Spleen (tissue), 11 donors: ENCODE measurements around the gene TSKU. TPM values are rescaled to one million over a fixed set of nuclear protein-coding genes. Genes with fewer than 3 reads are reported as not detected.
"Not testable (repeated sequence)": the region's sequence is repeated elsewhere in the genome, so short reads cannot be mapped to it uniquely, and the experiment has no call there.

ENCODE experiments used
- DNase-seq: peaks from one replicate; pipeline ENCODE4 v3.0.0-alpha.2; 2020
- H3K27ac ChIP-seq, 8 donors: fragments of 200-600 bp; sonication (generic) in 7 of 8; 1 replicate in 4 of 8; 2 replicates in 4 of 8; pipeline versions ENCODE4 v1.5.0 to v1.8.0; 2016 to 2021; ENCODE audit warnings: inconsistent platforms in 4 of 8, mild to moderate bottlenecking in 4 of 8, moderate library complexity in 1 of 8
- H3K27me3 ChIP-seq, 7 donors: fragments of 200-600 bp; sonication (generic) in 6 of 7; replicated peaks in 1 of 7; 1 replicate in 4 of 7; 2 replicates in 3 of 7; pipeline versions ENCODE4 v1.5.0 to v1.8.0; 2016 to 2021; ENCODE audit warnings: inconsistent platforms in 3 of 7, mild to moderate bottlenecking in 1 of 7
- H3K36me3 ChIP-seq, 6 donors: fragments of 200-600 bp; sonication (generic) in 5 of 6; 1 replicate in 4 of 6; 2 replicates in 2 of 6; pipeline versions ENCODE4 v1.5.0 to v1.8.0; 2016 to 2021; ENCODE audit warnings: inconsistent platforms in 2 of 6
- H3K4me1 ChIP-seq, 6 donors: fragments of 200-600 bp; sonication (generic) in 5 of 6; 1 replicate in 3 of 6; 2 replicates in 3 of 6; pipeline versions ENCODE4 v1.5.0 to v1.8.0; 2016 to 2021; ENCODE audit warnings: inconsistent platforms in 3 of 6
- H3K4me3 ChIP-seq, 8 donors: fragments of 200-600 bp; sonication (generic) in 7 of 8; 1 replicate in 4 of 8; 2 replicates in 4 of 8; pipeline versions ENCODE4 v1.5.0 to v1.8.0; 2016 to 2021; ENCODE audit warnings: inconsistent platforms in 4 of 8, mild to moderate bottlenecking in 4 of 8, moderate library complexity in 2 of 8
- H3K9me3 ChIP-seq, 8 donors: fragments of 200-600 bp; sonication (generic) in 7 of 8; 1 replicate in 4 of 8; 2 replicates in 4 of 8; pipeline versions ENCODE4 v1.5.0 to v1.8.0; 2016 to 2021; ENCODE audit warnings: inconsistent platforms in 4 of 8
- POLR2A ChIP-seq, 3 donors: fragments of 450-650 bp; IDR thresholded peaks; one replicate each; pipeline ENCODE4 v1.5.1; 2017; ENCODE audit warnings: antibody characterized with exemption in 3 of 3, mild to moderate bottlenecking in 1 of 3
- POLR2AphosphoS5 ChIP-seq, 3 donors: sonication (generic); formaldehyde crosslinking; IDR thresholded peaks; one replicate each; pipeline ENCODE4 v1.5.1; 2017; ENCODE audit warnings: antibody characterized with exemption in 3 of 3
- WGBS, 5 donors: extraction: QIAGEN DNeasy Blood & Tissue Kit in 3 of 5; methylation state at CpG; one replicate each; pipeline versions ENCODE4 v1.1.5 to v1.1.7; 2013 to 2018; 5-methylcytosine and 5-hydroxymethylcytosine counted together
- intact Hi-C: fragments of 100-400 bp; cut with DNase I; formaldehyde crosslinking; loops from one replicate; pipeline ENCODE4 v1.15.0; 2023; ENCODE audit warnings: low total_unique reads
- polyA plus RNA-seq, 3 donors: library from polyadenylated mRNA; stranded (reverse); fragments of 200-250 nt; gene quantifications; one replicate each; pipeline ENCODE4 v1.2.1, GENCODE V29; 2013
- total RNA-seq, 7 donors: library from RNA; depleted of rRNA in 3 of 7; stranded (reverse); fragments of >200 nt in 3 of 7; fragmentation: NEBNext Ultra II Directional in 4 of 7; extraction: Animal tissue kit (Norgen Biotek cat#: 25700) in 4 of 7; gene quantifications; one replicate each; pipeline versions ENCODE4 v1.1.0 to v1.2.1, GENCODE V29; 2016 to 2021
- TF ChIP-seq, protein P1 (sequence below), 11 experiments: fragments of 200-600 bp in 7 of 11; fragments of 450-650 bp in 4 of 11; sonication (generic) in 4 of 11; IDR thresholded peaks in 8 of 11; conservative IDR thresholded peaks in 3 of 11; 1 replicate in 7 of 11; 2 replicates in 4 of 11; pipeline versions ENCODE4 v1.4.0 to v1.8.0; 2016 to 2021; ENCODE audit warnings: antibody characterized with exemption in 11 of 11, inconsistent platforms in 4 of 11, mild to moderate bottlenecking in 1 of 11
- donor health status: healthy with polysubstance abuse.
- donor health status: DM: no; HTN: no; CAD: no; lungs with moderate emphysema.
- donor health status: DM: no; HTN: no; CAD: no.
- donor health status: Bipolar disorder and iron deficiency.
- donor health status: healthy.
- donor health status: DM: no; HTN: no; CAD: no.
- donor health status: DM: yes; HTN: yes; CAD: no.

TSKU gene
- total and polyA plus RNA-seq, 10 donors, result 1.1 to 18.6 (median 11.4) TPM

DNA sequence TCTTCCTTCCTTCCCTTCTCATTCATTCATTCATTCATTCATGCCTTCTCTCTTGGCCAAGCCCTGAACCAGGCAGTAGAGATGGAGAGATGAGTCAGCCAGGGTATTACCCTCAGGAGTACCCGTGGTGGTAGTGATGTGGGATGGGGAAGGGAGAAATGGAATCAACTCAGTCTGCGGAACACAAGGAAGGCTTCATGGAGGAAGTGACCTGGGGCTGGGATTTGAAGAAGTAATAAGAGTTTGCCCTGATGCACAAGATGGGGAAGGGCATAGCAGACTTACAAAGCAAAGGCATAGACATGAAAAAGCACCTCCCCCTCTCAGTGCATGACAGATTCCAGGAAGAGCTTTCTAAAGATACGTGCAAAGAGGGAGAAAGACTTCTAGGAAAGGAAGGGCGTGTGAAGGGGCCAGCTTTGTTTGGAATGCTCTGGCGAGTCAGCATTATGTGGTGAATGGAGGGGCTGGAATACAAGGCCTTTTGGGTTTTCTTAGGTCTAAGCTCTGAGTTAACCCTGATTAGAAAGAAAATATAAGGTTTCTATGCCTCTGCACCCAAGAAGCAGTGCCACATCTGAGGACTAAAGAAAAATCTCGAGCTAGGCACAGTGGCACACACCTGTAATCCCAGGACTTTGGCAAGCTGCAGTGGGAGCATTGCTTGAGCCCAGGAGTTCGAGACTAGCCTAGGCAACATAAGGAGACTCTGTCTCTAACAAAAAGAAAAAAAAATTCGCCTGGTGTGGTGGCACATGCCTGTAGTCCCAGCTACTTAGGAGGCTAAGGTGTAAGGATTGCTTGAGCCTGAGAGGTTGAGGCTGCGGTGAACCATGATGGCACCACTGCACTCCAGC, 41.2 kb downstream of the TSKU start:
- WGBS, 5 donors, result 56 to 78% (median 64%) methylated on average over 9 of the region's 9 CpGs
- Histone ChIP-seq H3K9me3 (no peaks in the 10 kb centered on the region), H3K27me3 (no peaks in the 10 kb centered on the region), H3K4me1 (peaks cover 0 to 48% (median 27%) of the 10 kb centered on the region in 6 donors), H3K27ac (peak overlapping the region; percentile 55 to 84 (median 75)), H3K36me3 (no peaks in the 10 kb centered on the region), H3K4me3 (no peak overlapping the region)
- intact Hi-C loops, result no loop called here
- TF ChIP-seq POLR2A (IDR thresholded peaks at IDR 0.05) (no peak), POLR2AphosphoS5 (IDR thresholded peaks at IDR 0.05) (peak in 1 of 3 donors; percentile 57)
- TF ChIP-seq, protein P1, sequence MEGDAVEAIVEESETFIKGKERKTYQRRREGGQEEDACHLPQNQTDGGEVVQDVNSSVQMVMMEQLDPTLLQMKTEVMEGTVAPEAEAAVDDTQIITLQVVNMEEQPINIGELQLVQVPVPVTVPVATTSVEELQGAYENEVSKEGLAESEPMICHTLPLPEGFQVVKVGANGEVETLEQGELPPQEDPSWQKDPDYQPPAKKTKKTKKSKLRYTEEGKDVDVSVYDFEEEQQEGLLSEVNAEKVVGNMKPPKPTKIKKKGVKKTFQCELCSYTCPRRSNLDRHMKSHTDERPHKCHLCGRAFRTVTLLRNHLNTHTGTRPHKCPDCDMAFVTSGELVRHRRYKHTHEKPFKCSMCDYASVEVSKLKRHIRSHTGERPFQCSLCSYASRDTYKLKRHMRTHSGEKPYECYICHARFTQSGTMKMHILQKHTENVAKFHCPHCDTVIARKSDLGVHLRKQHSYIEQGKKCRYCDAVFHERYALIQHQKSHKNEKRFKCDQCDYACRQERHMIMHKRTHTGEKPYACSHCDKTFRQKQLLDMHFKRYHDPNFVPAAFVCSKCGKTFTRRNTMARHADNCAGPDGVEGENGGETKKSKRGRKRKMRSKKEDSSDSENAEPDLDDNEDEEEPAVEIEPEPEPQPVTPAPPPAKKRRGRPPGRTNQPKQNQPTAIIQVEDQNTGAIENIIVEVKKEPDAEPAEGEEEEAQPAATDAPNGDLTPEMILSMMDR (IDR thresholded peaks at IDR 0.05 in 8 of 11, conservative IDR thresholded peaks at IDR 0.05 in 3 of 11), result no peak
- DNase-seq, result no peak

DNA sequence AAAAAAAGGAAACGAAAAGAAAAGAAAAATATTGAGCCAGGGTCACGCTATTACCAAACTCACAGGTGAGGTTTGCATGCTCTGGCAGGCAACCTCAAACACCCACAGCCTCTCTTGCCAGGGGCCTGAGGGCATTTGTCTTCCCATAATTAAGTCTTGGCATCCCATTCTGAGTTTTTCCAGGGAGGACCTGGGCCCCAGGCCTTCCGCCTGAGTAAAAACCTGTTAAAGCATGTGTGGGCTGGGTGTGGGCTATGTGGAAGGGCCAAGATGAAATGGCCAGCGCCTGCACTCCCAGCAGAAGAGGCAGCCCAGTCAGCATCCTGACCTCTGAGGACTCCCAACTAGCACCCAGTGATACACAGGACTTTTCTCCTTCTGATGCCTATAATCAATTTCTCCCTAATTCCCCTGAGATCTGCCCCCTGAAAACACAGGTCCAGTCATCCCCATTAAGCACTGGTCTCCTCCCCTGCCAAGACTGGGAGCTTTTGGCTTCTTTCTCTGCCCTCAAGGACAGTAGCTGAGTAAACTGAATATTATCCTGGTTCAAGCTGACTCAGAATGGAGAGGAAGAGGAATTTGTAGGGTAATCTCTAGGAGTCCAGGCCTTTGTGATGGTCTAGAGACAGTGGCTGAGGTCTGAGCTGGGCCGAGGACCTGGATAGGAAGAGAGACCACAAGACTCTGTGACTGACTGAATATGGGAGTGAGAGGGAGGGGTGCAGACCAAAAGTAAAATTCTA, 42.0 kb downstream of the TSKU start:
- Histone ChIP-seq H3K4me1 (peaks cover 0 to 42% (median 25%) of the 10 kb centered on the region in 6 donors), H3K9me3 (no peaks in the 10 kb centered on the region), H3K36me3 (no peaks in the 10 kb centered on the region), H3K27ac (peak overlapping the region in 5 of 8 donors; percentile 34 to 84 (median 75)), H3K27me3 (no peaks in the 10 kb centered on the region), H3K4me3 (no peak overlapping the region)
- intact Hi-C loops, result no loop called here
- no peak for DNase-seq
- no peak for TF ChIP-seq POLR2A (IDR thresholded peaks at IDR 0.05)
- TF ChIP-seq POLR2AphosphoS5 (IDR thresholded peaks at IDR 0.05), result no peak
- TF ChIP-seq, protein P1 (IDR thresholded peaks at IDR 0.05 in 8 of 11, conservative IDR thresholded peaks at IDR 0.05 in 3 of 11), result no peak
- WGBS, 5 donors, result 67 to 86% (median 80%) methylated on average over 5 of the region's 5 CpGs

DNA sequence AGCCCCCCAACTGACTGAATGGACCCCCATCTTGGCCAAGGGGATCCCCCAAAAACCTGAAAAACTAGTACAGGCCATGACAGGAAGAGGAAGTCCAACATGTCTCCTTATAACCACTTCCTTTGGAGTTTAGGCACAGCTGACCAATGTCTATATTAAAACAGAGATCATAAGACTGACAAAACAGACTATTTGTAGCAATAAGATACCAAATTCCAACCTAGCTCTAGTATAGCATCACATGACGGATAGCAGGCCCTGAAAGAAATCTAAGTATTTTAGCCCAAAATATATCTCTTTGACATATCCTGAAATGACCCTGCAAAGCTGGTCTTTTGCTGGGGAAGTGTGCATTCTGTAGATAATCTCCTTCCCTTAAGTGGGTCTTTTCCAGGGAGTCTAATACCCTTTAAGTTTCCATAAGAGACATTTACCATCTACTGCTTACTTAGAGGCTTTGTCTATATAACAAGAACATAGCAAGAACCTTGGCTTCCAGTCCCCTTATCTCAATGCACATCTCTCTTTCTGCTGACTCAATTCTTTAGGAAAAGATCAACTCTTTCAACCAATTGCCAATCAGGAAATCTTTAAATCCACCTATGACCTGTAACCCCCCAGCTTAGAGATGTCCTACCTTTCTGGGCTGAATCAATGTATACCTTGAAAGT, 42.7 kb downstream of the TSKU start:
- intact Hi-C loops, result no loop called here
- Histone ChIP-seq H3K4me1 (peaks cover 0 to 38% (median 23%) of the 10 kb centered on the region in 6 donors), H3K27me3 (no peaks in the 10 kb centered on the region), H3K4me3 (no peak overlapping the region), H3K36me3 (no peaks in the 10 kb centered on the region), H3K27ac (peak overlapping the region in 4 of 8 donors; percentile 34 to 84 (median 74)), H3K9me3 (no peaks in the 10 kb centered on the region)
- 61 to 72% (median 68%) methylated on average over 1 of the region's 1 CpG for WGBS, 5 donors
- DNase-seq, result no peak
- TF ChIP-seq, protein P1 (IDR thresholded peaks at IDR 0.05 in 8 of 11, conservative IDR thresholded peaks at IDR 0.05 in 3 of 11), result no peak
- TF ChIP-seq POLR2AphosphoS5 (IDR thresholded peaks at IDR 0.05), result no peak
- no peak for TF ChIP-seq POLR2A (IDR thresholded peaks at IDR 0.05)

DNA sequence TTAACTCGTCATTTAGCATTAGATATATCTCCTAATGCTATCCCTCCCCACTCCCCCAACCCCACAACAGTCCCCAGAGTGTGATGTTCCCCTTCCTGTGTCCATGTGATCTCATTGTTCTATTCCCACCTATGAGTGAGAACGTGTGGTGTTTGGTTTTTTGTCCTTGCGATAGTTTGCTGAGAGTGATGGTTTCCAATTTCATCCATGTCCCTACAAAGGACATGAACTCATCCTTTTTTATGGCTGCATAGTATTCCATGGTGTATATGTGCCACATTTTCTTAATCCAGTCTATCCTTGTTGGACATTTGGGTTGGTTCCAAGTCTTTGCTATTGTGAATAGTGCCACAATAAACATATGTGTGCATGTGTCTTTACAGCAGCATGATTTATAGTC, 43.4 kb downstream of the TSKU start:
- peaks cover 0 to 38% (median 23%) of the 10 kb centered on the region in 6 donors for H3K4me1 ChIP-seq
- H3K27ac ChIP-seq, H3K4me3 ChIP-seq, DNase-seq, intact Hi-C loops, H3K9me3 ChIP-seq, H3K36me3 ChIP-seq, H3K27me3 ChIP-seq: not testable (repeated sequence)
- 84 to 99% (median 87%) methylated on average over 3 of the region's 3 CpGs for WGBS, 5 donors

DNA sequence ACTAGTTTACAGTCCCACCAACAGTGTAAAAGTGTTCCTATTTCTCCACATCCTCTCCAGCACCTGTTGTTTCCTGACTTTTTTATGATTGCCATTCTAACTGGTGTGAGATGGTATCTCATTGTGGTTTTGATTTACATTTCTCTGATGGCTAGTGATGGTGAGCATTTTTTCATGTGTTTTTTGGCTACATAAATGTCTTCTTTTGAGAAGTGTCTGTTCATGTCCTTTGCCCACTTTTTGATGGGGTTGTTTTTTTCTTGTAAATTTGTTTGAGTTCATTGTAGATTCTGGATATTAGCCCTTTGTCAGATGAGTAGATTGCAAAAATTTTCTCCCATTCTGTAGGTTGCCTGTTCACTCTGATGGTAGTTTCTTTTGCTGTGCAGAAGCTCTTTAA, 43.8 kb downstream of the TSKU start:
- H3K27me3 ChIP-seq, H3K9me3 ChIP-seq, DNase-seq, H3K27ac ChIP-seq, intact Hi-C loops, H3K36me3 ChIP-seq, H3K4me3 ChIP-seq: not testable (repeated sequence)
- peaks cover 0 to 38% (median 23%) of the 10 kb centered on the region in 6 donors for H3K4me1 ChIP-seq
